ENCODE measurements around the gene PNLIPRP1. TPM values are rescaled to one million over a fixed set of nuclear protein-coding genes. Genes with fewer than 3 reads are reported as not detected.

PNLIPRP1 gene
- total and polyA plus RNA-seq, 2 experiments from 2014 or later = 0.21 TPM; not detected in 1

GRCh38 chr10:116636385-116636784 is 45.6 kb downstream of the PNLIPRP1 start:
- no peak for ATAC-seq
- no peaks in the 10 kb centered on the region for H3K9me3 Mint-ChIP-seq
- TF ChIP-seq NANOG (IDR thresholded peaks at IDR 0.05; ENCODE audit: borderline replicate concordance) (no peak), EZH2phosphoT487 (IDR thresholded peaks at IDR 0.05; ENCODE audit: unreplicated experiment) (no peak), EZH2 (IDR thresholded peaks at IDR 0.05; ENCODE audit: low read depth, unreplicated experiment) (no peak), CREB1 (CRISPR knock-in tag; IDR thresholded peaks at IDR 0.05; ENCODE audit: low read depth) (no peak), JUNB (IDR thresholded peaks at IDR 0.05; ENCODE audit: unreplicated experiment) (no peak), POLR2AphosphoS5 (IDR thresholded peaks at IDR 0.05; ENCODE audit: low read depth) (no peak), ZNF114 (CRISPR knock-in tag; IDR thresholded peaks at IDR 0.05) (no peak), STAT1 (IDR thresholded peaks at IDR 0.05; ENCODE audit: unreplicated experiment) (no peak), ZNF331 (CRISPR knock-in tag; IDR thresholded peaks at IDR 0.05; ENCODE audit: low read depth) (no peak)
- TF ChIP-seq, protein P1, sequence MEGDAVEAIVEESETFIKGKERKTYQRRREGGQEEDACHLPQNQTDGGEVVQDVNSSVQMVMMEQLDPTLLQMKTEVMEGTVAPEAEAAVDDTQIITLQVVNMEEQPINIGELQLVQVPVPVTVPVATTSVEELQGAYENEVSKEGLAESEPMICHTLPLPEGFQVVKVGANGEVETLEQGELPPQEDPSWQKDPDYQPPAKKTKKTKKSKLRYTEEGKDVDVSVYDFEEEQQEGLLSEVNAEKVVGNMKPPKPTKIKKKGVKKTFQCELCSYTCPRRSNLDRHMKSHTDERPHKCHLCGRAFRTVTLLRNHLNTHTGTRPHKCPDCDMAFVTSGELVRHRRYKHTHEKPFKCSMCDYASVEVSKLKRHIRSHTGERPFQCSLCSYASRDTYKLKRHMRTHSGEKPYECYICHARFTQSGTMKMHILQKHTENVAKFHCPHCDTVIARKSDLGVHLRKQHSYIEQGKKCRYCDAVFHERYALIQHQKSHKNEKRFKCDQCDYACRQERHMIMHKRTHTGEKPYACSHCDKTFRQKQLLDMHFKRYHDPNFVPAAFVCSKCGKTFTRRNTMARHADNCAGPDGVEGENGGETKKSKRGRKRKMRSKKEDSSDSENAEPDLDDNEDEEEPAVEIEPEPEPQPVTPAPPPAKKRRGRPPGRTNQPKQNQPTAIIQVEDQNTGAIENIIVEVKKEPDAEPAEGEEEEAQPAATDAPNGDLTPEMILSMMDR (conservative IDR thresholded peaks at IDR 0.05; ENCODE audit: low read depth in 2 of 2) = no peak
- TF ChIP-seq, protein P2, sequence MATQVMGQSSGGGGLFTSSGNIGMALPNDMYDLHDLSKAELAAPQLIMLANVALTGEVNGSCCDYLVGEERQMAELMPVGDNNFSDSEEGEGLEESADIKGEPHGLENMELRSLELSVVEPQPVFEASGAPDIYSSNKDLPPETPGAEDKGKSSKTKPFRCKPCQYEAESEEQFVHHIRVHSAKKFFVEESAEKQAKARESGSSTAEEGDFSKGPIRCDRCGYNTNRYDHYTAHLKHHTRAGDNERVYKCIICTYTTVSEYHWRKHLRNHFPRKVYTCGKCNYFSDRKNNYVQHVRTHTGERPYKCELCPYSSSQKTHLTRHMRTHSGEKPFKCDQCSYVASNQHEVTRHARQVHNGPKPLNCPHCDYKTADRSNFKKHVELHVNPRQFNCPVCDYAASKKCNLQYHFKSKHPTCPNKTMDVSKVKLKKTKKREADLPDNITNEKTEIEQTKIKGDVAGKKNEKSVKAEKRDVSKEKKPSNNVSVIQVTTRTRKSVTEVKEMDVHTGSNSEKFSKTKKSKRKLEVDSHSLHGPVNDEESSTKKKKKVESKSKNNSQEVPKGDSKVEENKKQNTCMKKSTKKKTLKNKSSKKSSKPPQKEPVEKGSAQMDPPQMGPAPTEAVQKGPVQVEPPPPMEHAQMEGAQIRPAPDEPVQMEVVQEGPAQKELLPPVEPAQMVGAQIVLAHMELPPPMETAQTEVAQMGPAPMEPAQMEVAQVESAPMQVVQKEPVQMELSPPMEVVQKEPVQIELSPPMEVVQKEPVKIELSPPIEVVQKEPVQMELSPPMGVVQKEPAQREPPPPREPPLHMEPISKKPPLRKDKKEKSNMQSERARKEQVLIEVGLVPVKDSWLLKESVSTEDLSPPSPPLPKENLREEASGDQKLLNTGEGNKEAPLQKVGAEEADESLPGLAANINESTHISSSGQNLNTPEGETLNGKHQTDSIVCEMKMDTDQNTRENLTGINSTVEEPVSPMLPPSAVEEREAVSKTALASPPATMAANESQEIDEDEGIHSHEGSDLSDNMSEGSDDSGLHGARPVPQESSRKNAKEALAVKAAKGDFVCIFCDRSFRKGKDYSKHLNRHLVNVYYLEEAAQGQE (IDR thresholded peaks at IDR 0.05; ENCODE audit: unreplicated experiment) = no peak
- TF ChIP-seq, protein P3, sequence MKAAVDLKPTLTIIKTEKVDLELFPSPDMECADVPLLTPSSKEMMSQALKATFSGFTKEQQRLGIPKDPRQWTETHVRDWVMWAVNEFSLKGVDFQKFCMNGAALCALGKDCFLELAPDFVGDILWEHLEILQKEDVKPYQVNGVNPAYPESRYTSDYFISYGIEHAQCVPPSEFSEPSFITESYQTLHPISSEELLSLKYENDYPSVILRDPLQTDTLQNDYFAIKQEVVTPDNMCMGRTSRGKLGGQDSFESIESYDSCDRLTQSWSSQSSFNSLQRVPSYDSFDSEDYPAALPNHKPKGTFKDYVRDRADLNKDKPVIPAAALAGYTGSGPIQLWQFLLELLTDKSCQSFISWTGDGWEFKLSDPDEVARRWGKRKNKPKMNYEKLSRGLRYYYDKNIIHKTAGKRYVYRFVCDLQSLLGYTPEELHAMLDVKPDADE (IDR thresholded peaks at IDR 0.05) = no peak
- TF ChIP-seq, protein P4, sequence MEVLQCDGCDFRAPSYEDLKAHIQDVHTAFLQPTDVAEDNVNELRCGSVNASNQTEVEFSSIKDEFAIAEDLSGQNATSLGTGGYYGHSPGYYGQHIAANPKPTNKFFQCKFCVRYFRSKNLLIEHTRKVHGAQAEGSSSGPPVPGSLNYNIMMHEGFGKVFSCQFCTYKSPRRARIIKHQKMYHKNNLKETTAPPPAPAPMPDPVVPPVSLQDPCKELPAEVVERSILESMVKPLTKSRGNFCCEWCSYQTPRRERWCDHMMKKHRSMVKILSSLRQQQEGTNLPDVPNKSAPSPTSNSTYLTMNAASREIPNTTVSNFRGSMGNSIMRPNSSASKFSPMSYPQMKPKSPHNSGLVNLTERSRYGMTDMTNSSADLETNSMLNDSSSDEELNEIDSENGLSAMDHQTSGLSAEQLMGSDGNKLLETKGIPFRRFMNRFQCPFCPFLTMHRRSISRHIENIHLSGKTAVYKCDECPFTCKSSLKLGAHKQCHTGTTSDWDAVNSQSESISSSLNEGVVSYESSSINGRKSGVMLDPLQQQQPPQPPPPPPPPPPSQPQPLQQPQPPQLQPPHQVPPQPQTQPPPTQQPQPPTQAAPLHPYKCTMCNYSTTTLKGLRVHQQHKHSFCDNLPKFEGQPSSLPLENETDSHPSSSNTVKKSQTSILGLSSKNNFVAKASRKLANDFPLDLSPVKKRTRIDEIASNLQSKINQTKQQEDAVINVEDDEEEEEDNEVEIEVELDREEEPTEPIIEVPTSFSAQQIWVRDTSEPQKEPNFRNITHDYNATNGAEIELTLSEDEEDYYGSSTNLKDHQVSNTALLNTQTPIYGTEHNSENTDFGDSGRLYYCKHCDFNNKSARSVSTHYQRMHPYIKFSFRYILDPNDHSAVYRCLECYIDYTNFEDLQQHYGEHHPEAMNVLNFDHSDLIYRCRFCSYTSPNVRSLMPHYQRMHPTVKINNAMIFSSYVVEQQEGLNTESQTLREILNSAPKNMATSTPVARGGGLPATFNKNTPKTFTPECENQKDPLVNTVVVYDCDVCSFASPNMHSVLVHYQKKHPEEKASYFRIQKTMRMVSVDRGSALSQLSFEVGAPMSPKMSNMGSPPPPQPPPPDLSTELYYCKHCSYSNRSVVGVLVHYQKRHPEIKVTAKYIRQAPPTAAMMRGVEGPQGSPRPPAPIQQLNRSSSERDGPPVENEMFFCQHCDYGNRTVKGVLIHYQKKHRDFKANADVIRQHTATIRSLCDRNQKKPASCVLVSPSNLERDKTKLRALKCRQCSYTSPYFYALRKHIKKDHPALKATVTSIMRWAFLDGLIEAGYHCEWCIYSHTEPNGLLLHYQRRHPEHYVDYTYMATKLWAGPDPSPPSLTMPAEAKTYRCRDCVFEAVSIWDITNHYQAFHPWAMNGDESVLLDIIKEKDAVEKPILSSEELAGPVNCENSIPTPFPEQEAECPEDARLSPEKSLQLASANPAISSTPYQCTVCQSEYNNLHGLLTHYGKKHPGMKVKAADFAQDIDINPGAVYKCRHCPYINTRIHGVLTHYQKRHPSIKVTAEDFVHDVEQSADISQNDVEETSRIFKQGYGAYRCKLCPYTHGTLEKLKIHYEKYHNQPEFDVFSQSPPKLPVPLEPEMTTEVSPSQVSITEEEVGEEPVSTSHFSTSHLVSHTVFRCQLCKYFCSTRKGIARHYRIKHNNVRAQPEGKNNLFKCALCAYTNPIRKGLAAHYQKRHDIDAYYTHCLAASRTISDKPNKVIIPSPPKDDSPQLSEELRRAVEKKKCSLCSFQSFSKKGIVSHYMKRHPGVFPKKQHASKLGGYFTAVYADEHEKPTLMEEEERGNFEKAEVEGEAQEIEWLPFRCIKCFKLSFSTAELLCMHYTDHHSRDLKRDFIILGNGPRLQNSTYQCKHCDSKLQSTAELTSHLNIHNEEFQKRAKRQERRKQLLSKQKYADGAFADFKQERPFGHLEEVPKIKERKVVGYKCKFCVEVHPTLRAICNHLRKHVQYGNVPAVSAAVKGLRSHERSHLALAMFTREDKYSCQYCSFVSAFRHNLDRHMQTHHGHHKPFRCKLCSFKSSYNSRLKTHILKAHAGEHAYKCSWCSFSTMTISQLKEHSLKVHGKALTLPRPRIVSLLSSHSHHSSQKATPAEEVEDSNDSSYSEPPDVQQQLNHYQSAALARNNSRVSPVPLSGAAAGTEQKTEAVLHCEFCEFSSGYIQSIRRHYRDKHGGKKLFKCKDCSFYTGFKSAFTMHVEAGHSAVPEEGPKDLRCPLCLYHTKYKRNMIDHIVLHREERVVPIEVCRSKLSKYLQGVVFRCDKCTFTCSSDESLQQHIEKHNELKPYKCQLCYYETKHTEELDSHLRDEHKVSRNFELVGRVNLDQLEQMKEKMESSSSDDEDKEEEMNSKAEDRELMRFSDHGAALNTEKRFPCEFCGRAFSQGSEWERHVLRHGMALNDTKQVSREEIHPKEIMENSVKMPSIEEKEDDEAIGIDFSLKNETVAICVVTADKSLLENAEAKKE (CRISPR knock-in tag; IDR thresholded peaks at IDR 0.05) = no peak
- Histone ChIP-seq H3K27me3 (ENCODE audit: insufficient read depth) (no peaks in the 10 kb centered on the region), H3K79me2 (replicated peaks; ENCODE audit: insufficient read depth) (no peaks in the 10 kb centered on the region), H3K4me1 (ENCODE audit: insufficient read depth) (no peaks in the 10 kb centered on the region), H2AFZ (no peak overlapping the region; the same call in 1 of the 2 replicates), H3K27ac (ENCODE audit: low read depth) (no peak overlapping the region), H4K20me1 (replicated peaks; ENCODE audit: insufficient read depth) (no peaks in the 10 kb centered on the region), H3K36me3 (ENCODE audit: insufficient read depth) (no peaks in the 10 kb centered on the region), H3K4me2 (no peak overlapping the region), H3K4me3 (no peak overlapping the region), H3K9me2 (ENCODE audit: insufficient read depth) (no peaks in the 10 kb centered on the region), H3F3A (replicated peaks; ENCODE audit: low read depth) (0 out of 2 replicates have a peak, but pooled peaks cover 2% of the 10 kb centered on the region)
- DNase-seq (ENCODE audit: low spot score) = no peak
- H3K27ac Mint-ChIP-seq = no peak overlapping the region
- no peaks in the 10 kb centered on the region for H3K36me3 Mint-ChIP-seq (ENCODE audit: low read depth)
- no peaks in the 10 kb centered on the region for H3K4me1 Mint-ChIP-seq
- no peak overlapping the region for H3K4me3 Mint-ChIP-seq
- no peaks in the 10 kb centered on the region for H3K27me3 Mint-ChIP-seq (ENCODE audit: insufficient read depth, low read depth, poor library complexity)

All from GM23338 (cell line).